Adrenal gland (tissue), 12 donors: ENCODE measurements around the gene PACSIN1. TPM values are rescaled to one million over a fixed set of nuclear protein-coding genes. Genes with fewer than 3 reads are reported as not detected.

Experiments used
- DNase-seq, 7 donors: peaks; one replicate each; pipeline ENCODE4 v3.0.0-alpha.2; 2019 to 2020
- H3K27ac ChIP-seq, 5 donors: fragments of 200-600 bp; sonication (generic) in 4 of 5; 1 replicate in 3 of 5; 2 replicates in 2 of 5; pipeline versions ENCODE4 v1.5.1 to v1.8.0; 2016 to 2020; ENCODE audit warnings: mild to moderate bottlenecking in 1 of 5
- H3K27me3 ChIP-seq: fragments of 200-600 bp; 2 replicates; pipeline ENCODE4 v1.8.0; 2021
- H3K36me3 ChIP-seq, 2 donors: fragments of 200-600 bp; replicated peaks in 1 of 2; 1 replicate in 1 of 2; 2 replicates in 1 of 2; pipeline versions ENCODE4 v1.5.1 to v1.8.0; 2018 to 2022
- H3K4me1 ChIP-seq, 2 donors: fragments of 200-600 bp; replicated peaks in 1 of 2; 1 replicate in 1 of 2; 2 replicates in 1 of 2; pipeline versions ENCODE4 v1.5.1 to v1.8.0; 2018 to 2021
- H3K4me3 ChIP-seq, 4 donors: fragments of 200-600 bp; sonication (generic) in 3 of 4; one replicate each; pipeline ENCODE4 v1.5.1; 2016 to 2018
- H3K9me3 ChIP-seq, 3 donors: fragments of 200-600 bp; sonication (generic) in 1 of 3; replicated peaks in 1 of 3; 1 replicate in 2 of 3; 2 replicates in 1 of 3; pipeline versions ENCODE4 v1.5.1 to v1.8.0; 2016 to 2021
- POLR2A ChIP-seq, 2 donors: fragments of 450-650 bp; IDR thresholded peaks; one replicate each; pipeline ENCODE4 v1.6.1; 2017; ENCODE audit warnings: antibody characterized with exemption in 2 of 2, mild to moderate bottlenecking in 2 of 2, moderate library complexity in 1 of 2
- WGBS, 4 donors: extraction: QIAGEN DNeasy Blood & Tissue Kit in 2 of 4; methylation state at CpG; one replicate each; pipeline versions ENCODE4 v1.1.5 to v1.1.7; 2013 to 2017; 5-methylcytosine and 5-hydroxymethylcytosine counted together
- intact Hi-C, 2 donors: fragments of 100-400 bp; cut with DNase I; formaldehyde crosslinking; loops; one replicate each; pipeline versions ENCODE4 v1.14.1 to v1.15.0; 2022 to 2023
- polyA plus RNA-seq, 3 donors: library from polyadenylated mRNA; stranded (reverse); fragments of 200-250 nt in 2 of 3; fragments of 350-450 nt in 1 of 3; fragmentation: Illumina TruSeq in 1 of 3; extraction: RNeasy Lipid Tissue Mini Kit (QIAGEN cat#74804) in 1 of 3; gene quantifications; one replicate each; pipeline ENCODE4 v1.2.3, GENCODE V29; 2013 to 2014
- total RNA-seq, 9 donors: library from RNA; depleted of rRNA in 4 of 9; stranded (reverse); fragments of >200 nt in 4 of 9; fragments of 120-200 nt in 1 of 9; fragmentation: NEBNext Ultra II Directional in 1 of 9; extraction: Animal tissue kit (Norgen Biotek cat#: 25700) in 1 of 9; gene quantifications; one replicate each; pipeline versions ENCODE4 v1.1.0 to v1.2.4, GENCODE V29; 2013 to 2023
- TF ChIP-seq, protein P1 (sequence below), 6 experiments: fragments of 450-650 bp in 4 of 6; fragments of 200-600 bp in 2 of 6; sonication (generic) in 1 of 6; IDR thresholded peaks; 1 replicate in 5 of 6; 2 replicates in 1 of 6; pipeline versions ENCODE4 v1.5.1 to v1.8.0; 2016 to 2021; ENCODE audit warnings: antibody characterized with exemption in 6 of 6, mild to moderate bottlenecking in 2 of 6, moderate library complexity in 1 of 6
- donor health status: healthy with polysubstance abuse.
- donor health status: Bipolar disorder and iron deficiency.
- donor health status: DM: yes; HTN: yes; CAD: no.
- donor health status: DM: no; HTN: no; CAD: no.
- donor health status: DM: no; HTN: no; CAD: no.
- donor health status: DM: yes; HTN: yes; CAD: no.

The PACSIN1 gene
- total and polyA plus RNA-seq, 12 donors, result 0.19 to 2.9 (median 0.73) TPM; not detected in 2

DNA sequence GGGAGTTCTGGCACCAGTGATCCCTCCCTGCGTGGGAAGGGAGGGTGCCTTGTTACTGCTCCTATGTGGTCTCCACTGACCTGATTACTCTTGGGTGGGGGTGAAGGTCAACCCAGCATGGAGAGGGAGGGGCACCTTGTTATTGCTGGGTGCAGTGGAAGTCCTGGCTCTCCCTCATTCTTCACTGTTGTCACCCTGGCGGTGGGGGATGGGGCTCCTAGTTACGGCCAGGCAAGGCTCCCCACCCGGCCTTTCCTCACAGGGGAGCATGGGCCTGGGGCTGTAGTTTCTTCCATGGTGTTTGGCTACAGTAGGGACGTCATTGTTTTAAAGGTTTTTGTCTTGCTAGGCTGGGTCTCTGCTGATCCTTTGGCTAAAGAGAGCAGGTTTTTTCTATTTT is 40.8 kb downstream of the PACSIN1 start:
- intact Hi-C loops, result no loop called here
- TF ChIP-seq, protein P1, sequence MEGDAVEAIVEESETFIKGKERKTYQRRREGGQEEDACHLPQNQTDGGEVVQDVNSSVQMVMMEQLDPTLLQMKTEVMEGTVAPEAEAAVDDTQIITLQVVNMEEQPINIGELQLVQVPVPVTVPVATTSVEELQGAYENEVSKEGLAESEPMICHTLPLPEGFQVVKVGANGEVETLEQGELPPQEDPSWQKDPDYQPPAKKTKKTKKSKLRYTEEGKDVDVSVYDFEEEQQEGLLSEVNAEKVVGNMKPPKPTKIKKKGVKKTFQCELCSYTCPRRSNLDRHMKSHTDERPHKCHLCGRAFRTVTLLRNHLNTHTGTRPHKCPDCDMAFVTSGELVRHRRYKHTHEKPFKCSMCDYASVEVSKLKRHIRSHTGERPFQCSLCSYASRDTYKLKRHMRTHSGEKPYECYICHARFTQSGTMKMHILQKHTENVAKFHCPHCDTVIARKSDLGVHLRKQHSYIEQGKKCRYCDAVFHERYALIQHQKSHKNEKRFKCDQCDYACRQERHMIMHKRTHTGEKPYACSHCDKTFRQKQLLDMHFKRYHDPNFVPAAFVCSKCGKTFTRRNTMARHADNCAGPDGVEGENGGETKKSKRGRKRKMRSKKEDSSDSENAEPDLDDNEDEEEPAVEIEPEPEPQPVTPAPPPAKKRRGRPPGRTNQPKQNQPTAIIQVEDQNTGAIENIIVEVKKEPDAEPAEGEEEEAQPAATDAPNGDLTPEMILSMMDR (IDR thresholded peaks at IDR 0.05), result no peak
- no peak for TF ChIP-seq POLR2A (IDR thresholded peaks at IDR 0.05)
- no peaks in the 10 kb centered on the region for H3K4me1 ChIP-seq
- no peaks in the 10 kb centered on the region for H3K36me3 ChIP-seq
- DNase-seq, result no peak
- H3K27ac ChIP-seq, result no peak overlapping the region
- H3K9me3 ChIP-seq, result no peaks in the 10 kb centered on the region
- H3K27me3 ChIP-seq, result no peaks in the 10 kb centered on the region
- no peak overlapping the region for H3K4me3 ChIP-seq
- WGBS, 4 donors, result 67 to 80% (median 74%) methylated on average over 5 of the region's 5 CpGs

DNA sequence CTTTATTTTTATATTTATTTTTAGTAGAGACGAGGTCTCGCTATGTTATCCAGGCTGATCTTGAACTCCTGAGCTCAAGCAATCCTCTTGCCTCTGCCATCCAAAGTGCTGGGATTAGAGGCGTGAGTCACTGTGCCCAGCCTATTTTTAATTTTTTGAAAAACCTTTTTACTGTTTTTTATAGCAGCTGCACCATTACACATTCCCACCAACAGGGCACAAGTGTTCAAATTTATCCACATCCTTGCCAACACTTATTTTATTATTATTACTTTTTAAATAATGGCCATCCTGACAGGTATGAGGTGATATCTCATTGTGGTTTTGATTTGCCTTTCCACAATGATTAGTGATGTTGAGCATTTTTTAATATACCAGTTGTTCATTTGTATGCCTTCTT is 42.5 kb downstream of the PACSIN1 start:
- no peak overlapping the region for H3K27ac ChIP-seq
- H3K27me3 ChIP-seq, result no peaks in the 10 kb centered on the region
- no peaks in the 10 kb centered on the region for H3K4me1 ChIP-seq
- no peak for DNase-seq
- TF ChIP-seq, protein P1 (IDR thresholded peaks at IDR 0.05), result no peak
- TF ChIP-seq POLR2A (IDR thresholded peaks at IDR 0.05), result no peak
- intact Hi-C loops, result no loop called here
- no peaks in the 10 kb centered on the region for H3K9me3 ChIP-seq
- WGBS, 4 donors, result 86 to 93% (median 90%) methylated on average over 3 of the region's 3 CpGs
- no peak overlapping the region for H3K4me3 ChIP-seq
- no peaks in the 10 kb centered on the region for H3K36me3 ChIP-seq

DNA sequence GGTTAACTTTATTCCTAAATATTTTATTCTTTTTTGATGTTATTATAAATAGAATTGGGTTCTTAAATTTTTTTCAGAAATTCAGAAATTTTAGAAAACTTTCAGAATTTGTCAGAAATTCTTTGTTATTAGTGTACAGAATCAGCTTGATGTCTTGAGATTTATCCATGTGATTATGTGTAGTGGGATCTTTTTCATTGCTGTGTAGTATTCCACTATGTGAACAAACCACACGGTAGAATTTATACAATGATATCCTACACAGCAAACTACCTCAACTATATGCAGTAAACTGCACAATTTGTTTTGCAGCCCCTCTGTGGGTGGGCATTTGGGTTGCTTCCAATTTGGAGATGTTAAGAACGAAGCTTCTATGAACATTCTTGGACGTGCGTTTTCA is 43.9 kb downstream of the PACSIN1 start:
- Histone ChIP-seq H3K9me3 (no peaks in the 10 kb centered on the region), H3K27me3 (no peaks in the 10 kb centered on the region), H3K4me3 (no peak overlapping the region), H3K4me1 (no peaks in the 10 kb centered on the region), H3K36me3 (no peaks in the 10 kb centered on the region), H3K27ac (no peak overlapping the region)
- WGBS, 4 donors, result 73 to 96% (median 95%) methylated on average over 4 of the region's 4 CpGs
- intact Hi-C loops, result no loop called here
- TF ChIP-seq POLR2A (IDR thresholded peaks at IDR 0.05), result no peak
- TF ChIP-seq, protein P1 (IDR thresholded peaks at IDR 0.05), result no peak
- DNase-seq, result no peak

DNA sequence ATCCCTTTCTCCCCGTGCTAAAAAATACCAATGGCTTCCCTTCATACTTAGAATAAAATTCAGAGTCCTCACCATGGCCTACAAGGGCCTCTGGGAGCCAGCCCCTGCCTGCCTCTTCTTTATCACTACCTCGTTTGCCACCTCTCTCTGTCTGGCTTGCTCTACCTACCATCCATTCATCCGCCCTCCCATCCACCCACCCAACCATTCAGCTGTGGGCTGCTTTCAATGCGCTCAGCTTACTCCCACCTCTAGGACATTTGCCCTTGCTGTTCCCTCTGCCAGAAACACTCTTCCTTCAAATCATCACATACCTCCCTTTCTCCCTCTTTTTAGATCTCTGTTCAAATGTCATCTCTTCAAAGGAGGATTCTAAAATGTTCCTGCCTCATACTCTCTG is 44.4 kb downstream of the PACSIN1 start:
- no peaks in the 10 kb centered on the region for H3K27me3 ChIP-seq
- intact Hi-C loops, result no loop called here
- no peak overlapping the region for H3K4me3 ChIP-seq
- WGBS, 4 donors, result 84 to 93% (median 88%) methylated on average over 4 of the region's 4 CpGs
- DNase-seq, result no peak
- no peaks in the 10 kb centered on the region for H3K9me3 ChIP-seq
- H3K4me1 ChIP-seq, result no peaks in the 10 kb centered on the region
- TF ChIP-seq POLR2A (IDR thresholded peaks at IDR 0.05), result no peak
- TF ChIP-seq, protein P1 (IDR thresholded peaks at IDR 0.05), result no peak
- H3K36me3 ChIP-seq, result no peaks in the 10 kb centered on the region
- no peak overlapping the region for H3K27ac ChIP-seq
